MM.1S (cell line): ENCODE data around the gene LCE3E.

Experiments used
- CTCF ChIP-seq: fragments of 300-600 bp; sonication (generic); IDR thresholded peaks from 2 replicates; pipeline ENCODE4 v1.5.1; 2016; ENCODE audit warnings: antibody characterized with exemption, low read length, mixed read lengths
- EZH2 ChIP-seq: fragments of 300-600 bp; sonication (generic); optimal IDR thresholded peaks from 2 replicates; pipeline ENCODE3; 2017; ENCODE audit warnings: low read depth, mild to moderate bottlenecking, antibody characterized with exemption, low read length, mixed read lengths
- EZH2phosphoT487 ChIP-seq: fragments of 300-600 bp; sonication (generic); IDR thresholded peaks from 2 replicates; pipeline ENCODE4 v1.6.1; 2018; ENCODE audit warnings: antibody characterized with exemption, low read length

- TF ChIP-seq EZH2 (no peak), CTCF (no peak), EZH2phosphoT487 (no peak)
These were observed 30.8 kb downstream of the LCE3E start for GRCh38 chr1:152535774-152536173.
